Uterus (tissue), 2 donors: Measurements from ENCODE around the gene CHML.

ENCODE experiments used
- CTCF ChIP-seq, 4 experiments: fragments of 200-600 bp in 2 of 4; fragments of 450-650 bp in 2 of 4; sonication (generic) in 2 of 4; IDR thresholded peaks; one replicate each; pipeline ENCODE4 v1.5.1; 2016 to 2019; ENCODE audit warnings: antibody characterized with exemption in 4 of 4, mild to moderate bottlenecking in 2 of 4, moderate library complexity in 1 of 4
- POLR2A ChIP-seq, 2 donors: fragments of 450-650 bp; IDR thresholded peaks; one replicate each; pipeline ENCODE4 v1.6.1; 2016; ENCODE audit warnings: antibody characterized with exemption in 2 of 2, mild to moderate bottlenecking in 1 of 2, moderate library complexity in 1 of 2

DNA sequence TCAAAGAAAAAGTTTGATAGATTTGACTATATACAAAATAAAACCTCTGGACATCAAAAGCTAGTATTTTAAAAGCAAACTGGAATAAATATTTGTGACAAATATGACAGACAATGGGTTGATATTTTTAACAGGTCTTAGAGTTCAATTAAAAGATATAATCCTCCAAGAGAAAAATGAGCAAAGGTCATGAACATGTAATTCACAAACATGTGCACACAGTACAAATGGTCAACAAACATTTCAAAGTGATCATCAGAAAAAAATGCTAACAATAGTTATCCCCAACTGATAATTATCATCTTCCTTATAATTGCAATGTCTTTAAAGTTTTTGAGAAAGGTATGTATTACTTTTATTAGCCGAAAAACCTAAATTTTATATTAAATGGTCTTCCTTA, 43.9 kb upstream of the CHML start:
- TF ChIP-seq CTCF (IDR thresholded peaks at IDR 0.05) (no peak), POLR2A (IDR thresholded peaks at IDR 0.05) (no peak)
